Uterus (tissue), 4 donors: ENCODE data around the gene TMC7. TPM values are rescaled to one million over a fixed set of nuclear protein-coding genes. Genes with fewer than 3 reads are reported as not detected.

ENCODE experiments used
- DNase-seq, 2 donors: peaks; one replicate each; pipeline ENCODE4 v3.0.0-alpha.2; 2019 to 2020
- H3K27ac ChIP-seq, 2 donors: fragments of 200-600 bp; sonication (generic); 1 replicate in 1 of 2; 2 replicates in 1 of 2; pipeline ENCODE4 v1.5.1; 2016 to 2018
- H3K27me3 ChIP-seq, 2 donors: fragments of 200-600 bp; sonication (generic); one replicate each; pipeline ENCODE4 v1.5.1; 2018 to 2019; ENCODE audit warnings: control low read depth in 1 of 2
- H3K36me3 ChIP-seq, 2 donors: fragments of 200-600 bp; sonication (generic); one replicate each; pipeline ENCODE4 v1.5.1; 2019; ENCODE audit warnings: control low read depth in 1 of 2
- H3K4me1 ChIP-seq, 2 donors: fragments of 200-600 bp; sonication (generic); one replicate each; pipeline ENCODE4 v1.5.1; 2018 to 2019; ENCODE audit warnings: control low read depth in 1 of 2
- H3K4me3 ChIP-seq, 2 donors: fragments of 200-600 bp; sonication (generic); 1 replicate in 1 of 2; 2 replicates in 1 of 2; pipeline ENCODE4 v1.5.1; 2018 to 2019; ENCODE audit warnings: mild to moderate bottlenecking in 1 of 2
- H3K9me3 ChIP-seq, 2 donors: fragments of 200-600 bp; sonication (generic); one replicate each; pipeline ENCODE4 v1.5.1; 2019; ENCODE audit warnings: control low read depth in 1 of 2
- CTCF ChIP-seq, 4 experiments: fragments of 200-600 bp in 2 of 4; fragments of 450-650 bp in 2 of 4; sonication (generic) in 2 of 4; IDR thresholded peaks; one replicate each; pipeline ENCODE4 v1.5.1; 2016 to 2019; ENCODE audit warnings: antibody characterized with exemption in 4 of 4, mild to moderate bottlenecking in 2 of 4, moderate library complexity in 1 of 4
- POLR2A ChIP-seq, 2 donors: fragments of 450-650 bp; IDR thresholded peaks; one replicate each; pipeline ENCODE4 v1.6.1; 2016; ENCODE audit warnings: antibody characterized with exemption in 2 of 2, mild to moderate bottlenecking in 1 of 2, moderate library complexity in 1 of 2
- intact Hi-C: fragments of 100-400 bp; cut with DNase I; formaldehyde crosslinking; loops from one replicate; pipeline ENCODE4 v1.15.1; 2023; ENCODE audit warnings: low total_unique reads
- total RNA-seq, 4 donors: library from RNA; depleted of rRNA in 3 of 4; stranded (reverse); fragments of >200 nt in 3 of 4; gene quantifications; one replicate each; pipeline versions ENCODE4 v1.1.0 to v1.2.4, GENCODE V29; 2014 to 2023
- donor health status: DM: yes; HTN: yes; CAD: no.

TMC7 gene
- total RNA-seq, 4 donors from 2014 or later, result 1.7 to 1.8 TPM; not detected in 2

GRCh38 chr16:19040400-19040799 lies 56.7 kb downstream of the TMC7 start:
- Histone ChIP-seq H3K27ac (no peak overlapping the region), H3K4me1 (no peaks in the 10 kb centered on the region), H3K27me3 (no peaks in the 10 kb centered on the region), H3K9me3 (no peaks in the 10 kb centered on the region), H3K36me3 (no peaks in the 10 kb centered on the region), H3K4me3 (no peak overlapping the region)
- no peak for TF ChIP-seq POLR2A (IDR thresholded peaks at IDR 0.05)
- TF ChIP-seq CTCF (IDR thresholded peaks at IDR 0.05), result no peak
- intact Hi-C loops, result no loop called here
- DNase-seq, result no peak

GRCh38 chr16:19044769-19045168 lies 61.0 kb downstream of the TMC7 start:
- H3K9me3 ChIP-seq, result no peaks in the 10 kb centered on the region
- DNase-seq, result no peak
- no peaks in the 10 kb centered on the region for H3K4me1 ChIP-seq
- no peaks in the 10 kb centered on the region for H3K36me3 ChIP-seq
- H3K27ac ChIP-seq, result no peak overlapping the region
- H3K4me3 ChIP-seq, result no peak overlapping the region
- intact Hi-C loops, result no loop called here
- H3K27me3 ChIP-seq, result no peaks in the 10 kb centered on the region
- TF ChIP-seq POLR2A (IDR thresholded peaks at IDR 0.05) (no peak), CTCF (IDR thresholded peaks at IDR 0.05) (no peak)

- H3K4me3 ChIP-seq, result no peak overlapping the region
- no peak for DNase-seq
- H3K9me3 ChIP-seq, result no peaks in the 10 kb centered on the region
- H3K36me3 ChIP-seq, result no peaks in the 10 kb centered on the region
- no peaks in the 10 kb centered on the region for H3K27me3 ChIP-seq
- H3K27ac ChIP-seq, result no peak overlapping the region
- intact Hi-C loops, result no loop called here
- H3K4me1 ChIP-seq, result no peaks in the 10 kb centered on the region
- TF ChIP-seq POLR2A (IDR thresholded peaks at IDR 0.05) (no peak), CTCF (IDR thresholded peaks at IDR 0.05) (no peak)
Observed at GRCh38 chr16:19046062-19046461, 62.3 kb downstream of the TMC7 start.

- TF ChIP-seq POLR2A (IDR thresholded peaks at IDR 0.05), result no peak
- no peak for TF ChIP-seq CTCF (IDR thresholded peaks at IDR 0.05)
- Histone ChIP-seq H3K27me3 (no peaks in the 10 kb centered on the region), H3K9me3 (no peaks in the 10 kb centered on the region), H3K4me3 (no peak overlapping the region), H3K27ac (peak overlapping the region in 1 of 2 donors; percentile 22), H3K36me3 (no peaks in the 10 kb centered on the region), H3K4me1 (no peaks in the 10 kb centered on the region)
- intact Hi-C loops, result no loop called here
- DNase-seq, result no peak
Observed at GRCh38 chr16:19062706-19063105, 79.0 kb downstream of the TMC7 start.

GRCh38 chr16:19066988-19067348 lies 83.2 kb downstream of the TMC7 start:
- intact Hi-C loops, result no loop called here
- H3K27ac ChIP-seq, result peak overlapping the region; percentile 98

More at GRCh38 chr16:19066988-19067348, 83.2 kb downstream of the TMC7 start:
- no peak for DNase-seq
- Histone ChIP-seq H3K4me3 (peak overlapping the region; percentile 79 to 81), H3K27me3 (no peaks in the 10 kb centered on the region), H3K9me3 (no peaks in the 10 kb centered on the region), H3K4me1 (peaks cover 3 to 4% of the 10 kb centered on the region in 2 donors), H3K36me3 (no peaks in the 10 kb centered on the region)
- TF ChIP-seq POLR2A (IDR thresholded peaks at IDR 0.05) (no peak), CTCF (IDR thresholded peaks at IDR 0.05) (no peak)
